NT2/D1 (cell line): ENCODE results near the gene COL4A3.

Source experiments
- SUZ12 ChIP-seq: IDR thresholded peaks from 2 replicates; pipeline ENCODE4 v1.6.1; 2011; ENCODE audit not compliant: insufficient read length, insufficient read depth; ENCODE audit errors: extremely low read depth
- YY1 ChIP-seq: IDR thresholded peaks from 2 replicates; pipeline ENCODE4 v1.6.1; 2011; ENCODE audit not compliant: insufficient read length, insufficient read depth
- ZNF274 ChIP-seq: IDR thresholded peaks from 2 replicates; pipeline ENCODE4 v1.6.1; 2011; ENCODE audit warnings: mild to moderate bottlenecking, low read depth, low read length

- no peak for TF ChIP-seq ZNF274
- TF ChIP-seq SUZ12 = no peak
- no peak for TF ChIP-seq YY1
Observed at GRCh38 chr2:227179988-227180685, 15.7 kb downstream of the COL4A3 start.
